SK-N-SH treated with all-trans-retinoic acid at 6 μM for 48 hours (cell line): ENCODE measurements around the gene UQCRC2.

ENCODE experiments used
- CREB5 ChIP-seq: fragments of 250-450 bp; sonication (Bioruptor Pico); IDR thresholded peaks from 2 replicates; pipeline ENCODE4 v1.5.1; 2020; ENCODE audit warnings: low read depth, mild to moderate bottlenecking, moderate library complexity
- RARB ChIP-seq: fragments of 250-450 bp; sonication (Bioruptor Pico); IDR thresholded peaks from 2 replicates; pipeline ENCODE4 v1.8.0; 2021; ENCODE audit warnings: mild to moderate bottlenecking, moderate library complexity
- ZFP3 ChIP-seq: fragments of 250-450 bp; sonication (Bioruptor Pico); IDR thresholded peaks from 2 replicates; pipeline ENCODE4 v1.5.0; 2020; ENCODE audit warnings: mild to moderate bottlenecking, moderate library complexity
- ZFP30 ChIP-seq: fragments of 450-650 bp; formaldehyde crosslinking; IDR thresholded peaks from 2 replicates; pipeline ENCODE4 v1.5.0; 2022; ENCODE audit warnings: mild to moderate bottlenecking, moderate library complexity

GRCh38 chr16:22027633-22028032 is 74.5 kb downstream of the UQCRC2 start:
- no peak for TF ChIP-seq ZFP3
- no peak for TF ChIP-seq CREB5
- TF ChIP-seq RARB (CRISPR knock-in tag): no peak
- no peak for TF ChIP-seq ZFP30
